Fibroblast of lung (primary cell): Measurements from ENCODE around the gene TMEM184B. TPM values are rescaled to one million over a fixed set of nuclear protein-coding genes. Genes with fewer than 3 reads are reported as not detected.
"Not testable (repeated sequence)": the region's sequence is repeated elsewhere in the genome, so short reads cannot be mapped to it uniquely, and the experiment has no call there.

ENCODE experiments used
- DNase-seq, 2 donors: peaks; one replicate each; pipeline versions ENCODE4 v3.0.0 to v3.0.0-alpha.2; 2010; ENCODE audit warnings: low read depth in 2 of 2
- H2AFZ ChIP-seq: 2 replicates; pipeline ENCODE4 v1.5.1; 2012; ENCODE audit warnings: low read length, control low read depth, inconsistent platforms
- H3K27ac ChIP-seq: 2 replicates; pipeline ENCODE4 v1.5.1; 2011; ENCODE audit warnings: low read length, control low read depth; ENCODE audit not compliant: insufficient read depth
- H3K27me3 ChIP-seq: 2 replicates; pipeline ENCODE4 v1.5.1; 2011; ENCODE audit warnings: mild to moderate bottlenecking, low read length; ENCODE audit not compliant: control insufficient read depth, insufficient read depth
- H3K36me3 ChIP-seq: 2 replicates; pipeline ENCODE4 v1.5.1; 2011; ENCODE audit warnings: low read length; ENCODE audit not compliant: control insufficient read depth, insufficient read depth
- H3K4me1 ChIP-seq: 2 replicates; pipeline ENCODE4 v1.5.1; 2011; ENCODE audit warnings: low read length; ENCODE audit not compliant: control insufficient read depth, insufficient read depth; ENCODE audit errors: extremely low read depth
- H3K4me2 ChIP-seq: 2 replicates; pipeline ENCODE4 v1.5.1; 2011; ENCODE audit warnings: low read length, control low read depth; ENCODE audit not compliant: insufficient read depth; ENCODE audit errors: extremely low read depth
- H3K4me3 ChIP-seq, 4 experiments: fragments of 200-600 bp in 1 of 4; sonication (generic) in 1 of 4; replicated peaks in 1 of 4; 2 replicates each; pipeline ENCODE4 v1.5.1; 2011 to 2016; ENCODE audit warnings: low read length in 4 of 4, low read depth in 3 of 4, mild to moderate bottlenecking in 3 of 4, control low read depth in 2 of 4, inconsistent platforms in 1 of 4, mixed read lengths in 1 of 4; ENCODE audit not compliant: insufficient read depth in 1 of 4; ENCODE audit errors: control extremely low read depth in 1 of 4
- H3K79me2 ChIP-seq: 2 replicates; pipeline ENCODE4 v1.5.1; 2012; ENCODE audit warnings: mild to moderate bottlenecking, low read length, inconsistent platforms; ENCODE audit not compliant: control insufficient read depth, insufficient read depth
- H3K9ac ChIP-seq: 2 replicates; pipeline ENCODE4 v1.5.1; 2011; ENCODE audit warnings: mild to moderate bottlenecking, low read length, control low read depth; ENCODE audit not compliant: insufficient read depth
- H3K9me3 ChIP-seq: 2 replicates; pipeline ENCODE4 v1.5.1; 2012; ENCODE audit warnings: low read depth, low read length; ENCODE audit not compliant: control insufficient read depth, insufficient read depth
- H4K20me1 ChIP-seq: 2 replicates; pipeline ENCODE4 v1.5.1; 2011; ENCODE audit warnings: low read length; ENCODE audit not compliant: control insufficient read depth, insufficient read depth; ENCODE audit errors: extremely low read depth
- CTCF ChIP-seq, 2 donors: IDR thresholded peaks in 1 of 2; conservative IDR thresholded peaks in 1 of 2; 1 replicate in 1 of 2; 2 replicates in 1 of 2; pipeline ENCODE4 v1.5.1; 2011 to 2012; ENCODE audit warnings: low read length in 2 of 2, control low read depth in 1 of 2, inconsistent platforms in 1 of 2, low read depth in 1 of 2, mild to moderate bottlenecking in 1 of 2
- EZH2 ChIP-seq: IDR thresholded peaks from 2 replicates; pipeline ENCODE4 v1.5.1; 2012; ENCODE audit warnings: low read length, control low read depth, mild to moderate bottlenecking; ENCODE audit errors: missing control alignments
- polyA plus RNA-seq, 2 donors: library from polyadenylated mRNA; depleted of rRNA in 1 of 2; stranded (reverse) in 1 of 2; unstranded in 1 of 2; fragments of >200 nt; gene quantifications; 2 replicates each; pipeline ENCODE4 v1.2.1, GENCODE V29; 2011 to 2012; ENCODE audit warnings: missing spikeins in 1 of 2
- total RNA-seq: library from RNA; depleted of rRNA; stranded (reverse); fragments of >200 nt; gene quantifications from 2 replicates; pipeline ENCODE4 v1.2.1, GENCODE V29; 2014

TMEM184B gene
- total and polyA plus RNA-seq, 2 donors (not counting 1 experiment from before 2014, with no cell fraction given): 28.2 to 37.2 TPM

GRCh38 chr22:38177926-38178604 is 94.7 kb downstream of the TMEM184B start:
- peak overlapping the region; percentile 71 for H3K27ac ChIP-seq
- no peak overlapping the region for H3K4me3 ChIP-seq
- no peaks in the 10 kb centered on the region for H3K79me2 ChIP-seq
- no peaks in the 10 kb centered on the region for H3K9me3 ChIP-seq
- H3K4me1 ChIP-seq: peaks cover 23% of the 10 kb centered on the region
- H2AFZ ChIP-seq: peak overlapping the region; percentile 51
- H3K36me3 ChIP-seq: no peaks in the 10 kb centered on the region
- H4K20me1 ChIP-seq: no peaks in the 10 kb centered on the region
- no peak overlapping the region for H3K9ac ChIP-seq
- DNase-seq: peak; percentile 83 to 86
- no peak for TF ChIP-seq CTCF (conservative IDR thresholded peaks at IDR 0.05 in 1 of 2, IDR thresholded peaks at IDR 0.05 in 1 of 2; ENCODE audit: low read depth in 1 of 2, low read length in 2 of 2)
- TF ChIP-seq EZH2: no peak
- no peaks in the 10 kb centered on the region for H3K27me3 ChIP-seq
- H3K4me2 ChIP-seq: peak overlapping the region; percentile 37

- Histone ChIP-seq H3K27ac (peak overlapping the region; percentile 71), H3K4me1 (peaks cover 28% of the 10 kb centered on the region), H3K4me2 (peak overlapping the region; percentile 37), H2AFZ (peak overlapping the region; percentile 51)
- H3K27me3 ChIP-seq, H3K36me3 ChIP-seq, H4K20me1 ChIP-seq, DNase-seq, H3K79me2 ChIP-seq, H3K4me3 ChIP-seq, H3K9me3 ChIP-seq, H3K9ac ChIP-seq: not testable (repeated sequence)
Measured at GRCh38 chr22:38177571-38177925, 95.3 kb downstream of the TMEM184B start.

- H3K9ac ChIP-seq: no peak overlapping the region
Measured at GRCh38 chr22:38177044-38177443, 95.8 kb downstream of the TMEM184B start.

More at GRCh38 chr22:38177044-38177443, 95.8 kb downstream of the TMEM184B start:
- Histone ChIP-seq H3K79me2 (no peaks in the 10 kb centered on the region), H3K27ac (no peak overlapping the region), H3K4me1 (peaks cover 30% of the 10 kb centered on the region), H4K20me1 (no peaks in the 10 kb centered on the region), H3K4me2 (no peak overlapping the region), H2AFZ (no peak overlapping the region), H3K36me3 (no peaks in the 10 kb centered on the region), H3K4me3 (no peak overlapping the region), H3K27me3 (no peaks in the 10 kb centered on the region), H3K9me3 (no peaks in the 10 kb centered on the region)
- DNase-seq: no peak
- TF ChIP-seq CTCF (conservative IDR thresholded peaks at IDR 0.05 in 1 of 2, IDR thresholded peaks at IDR 0.05 in 1 of 2; ENCODE audit: low read depth in 1 of 2, low read length in 2 of 2) (no peak), EZH2 (no peak)
